GM18868 (cell line): ENCODE measurements around the gene LGR4.
A peak's percentile ranks its signal among the peaks of the same experiment; 100 is the strongest.
"Not testable (repeated sequence)": the region's sequence is repeated elsewhere in the genome, so short reads cannot be mapped to it uniquely, and the experiment has no call there.

Experiments used
- ATAC-seq: cut with Tn5 transposase; IDR thresholded peaks from one replicate; pipeline ENCODE4 v1.9.1; 2021; ENCODE audit warnings: mild to moderate bottlenecking, moderate library complexity; ENCODE audit not compliant: unreplicated experiment

The LGR4 gene, protein sequence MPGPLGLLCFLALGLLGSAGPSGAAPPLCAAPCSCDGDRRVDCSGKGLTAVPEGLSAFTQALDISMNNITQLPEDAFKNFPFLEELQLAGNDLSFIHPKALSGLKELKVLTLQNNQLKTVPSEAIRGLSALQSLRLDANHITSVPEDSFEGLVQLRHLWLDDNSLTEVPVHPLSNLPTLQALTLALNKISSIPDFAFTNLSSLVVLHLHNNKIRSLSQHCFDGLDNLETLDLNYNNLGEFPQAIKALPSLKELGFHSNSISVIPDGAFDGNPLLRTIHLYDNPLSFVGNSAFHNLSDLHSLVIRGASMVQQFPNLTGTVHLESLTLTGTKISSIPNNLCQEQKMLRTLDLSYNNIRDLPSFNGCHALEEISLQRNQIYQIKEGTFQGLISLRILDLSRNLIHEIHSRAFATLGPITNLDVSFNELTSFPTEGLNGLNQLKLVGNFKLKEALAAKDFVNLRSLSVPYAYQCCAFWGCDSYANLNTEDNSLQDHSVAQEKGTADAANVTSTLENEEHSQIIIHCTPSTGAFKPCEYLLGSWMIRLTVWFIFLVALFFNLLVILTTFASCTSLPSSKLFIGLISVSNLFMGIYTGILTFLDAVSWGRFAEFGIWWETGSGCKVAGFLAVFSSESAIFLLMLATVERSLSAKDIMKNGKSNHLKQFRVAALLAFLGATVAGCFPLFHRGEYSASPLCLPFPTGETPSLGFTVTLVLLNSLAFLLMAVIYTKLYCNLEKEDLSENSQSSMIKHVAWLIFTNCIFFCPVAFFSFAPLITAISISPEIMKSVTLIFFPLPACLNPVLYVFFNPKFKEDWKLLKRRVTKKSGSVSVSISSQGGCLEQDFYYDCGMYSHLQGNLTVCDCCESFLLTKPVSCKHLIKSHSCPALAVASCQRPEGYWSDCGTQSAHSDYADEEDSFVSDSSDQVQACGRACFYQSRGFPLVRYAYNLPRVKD

DNA sequence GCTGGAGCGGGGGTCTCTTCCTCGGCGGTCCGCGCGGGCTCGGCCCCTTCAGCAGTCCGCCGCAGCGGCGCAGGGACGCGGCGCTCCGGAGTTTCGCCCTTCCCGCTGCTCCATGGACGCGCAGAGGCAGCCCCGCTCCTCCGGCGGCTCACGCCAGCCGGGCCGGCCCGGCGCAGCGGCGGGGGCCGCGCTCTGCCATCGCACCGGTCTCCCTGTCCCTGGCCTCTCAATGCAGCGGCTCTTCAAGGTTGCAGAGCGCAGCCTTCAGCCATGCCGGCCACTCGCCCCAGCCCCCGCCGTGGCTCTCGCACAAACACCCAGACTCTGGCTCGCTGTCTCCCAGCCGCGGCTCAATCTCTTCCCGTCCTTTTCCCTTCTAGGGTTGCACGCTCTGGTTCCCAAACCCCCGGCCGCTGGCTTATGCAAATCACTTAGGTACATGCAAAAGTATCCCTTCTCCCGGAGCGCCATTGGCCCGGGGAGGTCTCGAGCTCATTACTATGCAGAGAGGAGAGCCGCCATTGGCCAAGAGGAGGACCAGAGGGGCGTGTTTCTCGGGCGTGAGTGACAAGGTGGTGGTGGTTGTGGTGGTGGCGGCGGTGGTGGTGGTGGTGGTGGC is at the start of gene LGR4:
Gene LGR4 (minus strand): TSS at position 393 of the 619 bp plus-strand sequence. CDS start 488 bp downstream, outside the sequence.
- peak; percentile 82 for ATAC-seq

DNA sequence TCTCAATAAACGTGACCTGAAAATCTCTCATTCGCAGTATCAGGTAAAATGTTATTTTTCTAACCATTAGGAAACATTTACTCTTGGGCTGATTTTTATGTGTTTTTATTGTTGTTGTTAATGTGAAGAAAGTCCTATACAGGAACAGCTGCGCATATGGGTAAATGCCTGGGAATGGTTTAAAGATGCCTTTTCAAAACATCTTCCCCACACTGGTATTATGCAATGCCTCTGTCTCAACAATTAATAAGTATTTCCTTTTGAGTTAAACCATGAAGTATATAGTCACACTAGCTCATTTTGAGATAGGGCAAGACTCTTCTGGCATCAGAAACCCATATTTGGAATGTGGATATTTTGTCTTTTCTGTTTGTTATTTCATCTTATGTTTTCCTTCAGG is 47.6 kb upstream of the LGR4 start:
- ATAC-seq: no peak

DNA sequence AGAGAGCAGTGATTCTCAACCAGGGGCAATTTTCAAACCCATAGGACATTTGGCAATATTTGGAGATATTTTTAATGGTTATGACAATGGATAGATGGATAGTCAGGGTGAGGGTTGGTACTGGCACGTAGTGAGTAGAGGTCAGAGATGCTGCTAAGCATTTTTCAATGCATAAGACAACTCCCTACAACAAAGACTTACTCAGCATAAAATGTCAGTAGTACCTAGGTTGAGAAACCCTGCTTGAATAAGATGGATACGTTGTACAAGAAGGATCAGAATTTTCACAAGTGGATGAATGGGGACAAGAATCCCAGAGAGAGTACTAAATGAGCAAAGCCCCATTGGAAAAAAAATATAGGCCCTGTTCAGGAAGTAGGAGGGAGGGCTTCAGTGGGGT is 45.9 kb upstream of the LGR4 start:
- ATAC-seq: no peak

DNA sequence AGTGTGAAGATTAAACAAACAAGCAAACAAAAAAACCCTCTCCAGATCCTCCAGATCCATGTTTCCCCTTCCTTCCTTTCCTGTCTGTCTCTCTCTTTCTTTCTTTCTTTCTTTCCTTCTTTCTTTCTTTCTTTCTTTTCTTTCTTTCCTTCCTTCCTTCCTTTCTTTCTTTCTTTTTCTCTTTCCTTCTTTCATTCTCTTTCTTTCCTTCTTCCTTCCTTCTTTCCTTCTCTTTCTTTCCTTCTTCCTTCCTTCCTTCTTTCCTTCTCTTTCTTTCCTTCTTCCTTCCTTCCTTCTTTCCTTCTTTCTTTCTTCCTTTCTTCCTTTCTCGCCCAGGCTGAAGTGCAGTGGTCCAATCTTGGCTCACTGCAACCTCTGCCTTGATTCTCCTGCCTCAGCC is 44.9 kb upstream of the LGR4 start:
- not testable (repeated sequence) for ATAC-seq

DNA sequence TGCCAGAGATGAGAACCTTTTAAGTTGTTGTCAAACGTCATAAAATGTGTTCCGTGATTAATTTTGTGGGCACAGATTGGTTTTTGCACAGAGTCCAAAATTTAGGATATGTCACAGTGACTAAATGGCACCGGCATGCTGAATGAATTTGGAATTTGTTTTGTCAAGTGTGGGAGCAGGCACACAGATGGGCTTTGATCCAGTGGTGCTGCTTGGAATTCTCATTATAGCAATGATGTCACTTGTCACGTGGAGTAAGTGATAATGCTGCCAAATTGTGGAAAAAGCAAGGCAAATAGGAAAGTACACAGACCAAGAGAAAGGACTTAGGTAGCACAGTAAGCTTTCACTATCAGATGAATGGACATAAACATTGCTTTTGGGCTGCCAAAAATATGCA is 42.0 kb upstream of the LGR4 start:
- no peak for ATAC-seq

DNA sequence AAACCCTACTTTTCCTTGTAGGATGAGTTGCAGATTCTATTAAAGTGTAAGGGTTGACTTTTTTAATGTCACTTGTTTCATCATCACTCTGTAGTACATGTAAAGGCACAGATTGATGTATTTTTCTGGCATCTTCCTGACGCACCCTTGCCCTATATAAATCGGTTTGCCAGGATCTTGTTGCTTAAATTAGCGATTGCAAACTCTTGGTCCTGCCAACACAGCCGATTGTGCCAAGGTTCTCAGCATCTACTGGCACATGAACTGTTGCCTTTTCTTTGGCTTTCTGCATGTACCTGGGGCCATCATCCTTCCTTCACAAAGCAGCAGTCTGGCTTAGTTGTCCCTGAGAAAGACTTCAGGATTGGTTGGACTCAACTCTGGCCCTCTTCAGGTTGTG is 41.5 kb upstream of the LGR4 start:
- no peak for ATAC-seq

DNA sequence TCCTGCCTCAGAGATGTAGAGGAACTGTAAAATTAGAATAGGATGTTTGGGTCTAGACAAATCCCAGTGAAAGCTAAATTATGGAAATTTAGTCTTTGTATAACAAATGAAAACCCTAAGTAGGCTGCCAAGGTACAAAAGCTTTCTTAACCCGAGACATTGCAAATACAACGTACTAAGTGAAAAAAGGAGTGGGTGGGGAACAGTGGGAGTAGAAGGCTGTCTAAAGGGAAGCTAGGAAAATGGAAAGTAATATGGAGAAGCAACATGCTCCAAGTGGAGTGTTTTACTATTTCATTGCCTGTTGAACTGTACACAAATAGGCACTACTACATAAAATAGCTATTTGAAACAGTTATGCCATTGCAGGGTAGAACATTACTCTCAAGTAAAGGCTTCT is 40.8 kb upstream of the LGR4 start:
- ATAC-seq: no peak

DNA sequence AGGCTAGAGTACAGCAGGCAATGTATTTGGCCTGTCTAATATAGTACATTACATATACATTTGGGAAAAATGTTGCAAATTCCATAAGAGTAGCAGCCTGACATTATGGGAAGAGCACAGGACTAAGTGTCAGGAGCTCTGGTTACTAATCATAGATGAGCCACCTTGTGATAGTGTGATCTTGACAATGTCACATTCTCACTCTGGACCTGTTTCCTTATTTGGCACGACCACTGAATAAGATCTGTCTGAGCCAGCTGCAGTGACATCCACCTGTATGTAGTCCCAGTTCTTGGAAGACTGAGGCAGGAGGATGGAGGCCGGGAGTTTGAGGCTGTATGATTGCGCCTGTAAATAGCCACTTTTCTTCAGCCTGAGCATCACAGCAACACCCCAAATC is 39.6 kb upstream of the LGR4 start:
- ATAC-seq: no peak

DNA sequence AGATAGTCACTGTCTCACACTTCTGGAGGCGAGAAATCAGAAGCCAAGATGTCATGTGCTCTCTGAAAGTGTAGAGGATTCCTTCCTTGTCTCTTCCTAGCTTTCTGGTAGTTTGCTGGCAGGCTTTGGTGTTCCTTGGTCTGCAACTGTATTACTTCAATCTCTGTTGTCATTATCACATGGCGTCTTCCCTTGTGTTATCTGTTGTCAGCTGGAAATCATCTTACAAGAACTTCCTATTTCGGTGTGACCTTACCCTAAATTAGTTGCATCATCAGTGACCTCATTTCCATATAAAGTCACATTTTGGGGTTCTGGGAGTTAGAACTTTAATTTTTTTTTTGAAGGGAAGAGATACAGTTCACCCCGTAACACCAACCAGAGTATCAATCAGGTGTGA is 37.3 kb upstream of the LGR4 start:
- ATAC-seq: no peak

DNA sequence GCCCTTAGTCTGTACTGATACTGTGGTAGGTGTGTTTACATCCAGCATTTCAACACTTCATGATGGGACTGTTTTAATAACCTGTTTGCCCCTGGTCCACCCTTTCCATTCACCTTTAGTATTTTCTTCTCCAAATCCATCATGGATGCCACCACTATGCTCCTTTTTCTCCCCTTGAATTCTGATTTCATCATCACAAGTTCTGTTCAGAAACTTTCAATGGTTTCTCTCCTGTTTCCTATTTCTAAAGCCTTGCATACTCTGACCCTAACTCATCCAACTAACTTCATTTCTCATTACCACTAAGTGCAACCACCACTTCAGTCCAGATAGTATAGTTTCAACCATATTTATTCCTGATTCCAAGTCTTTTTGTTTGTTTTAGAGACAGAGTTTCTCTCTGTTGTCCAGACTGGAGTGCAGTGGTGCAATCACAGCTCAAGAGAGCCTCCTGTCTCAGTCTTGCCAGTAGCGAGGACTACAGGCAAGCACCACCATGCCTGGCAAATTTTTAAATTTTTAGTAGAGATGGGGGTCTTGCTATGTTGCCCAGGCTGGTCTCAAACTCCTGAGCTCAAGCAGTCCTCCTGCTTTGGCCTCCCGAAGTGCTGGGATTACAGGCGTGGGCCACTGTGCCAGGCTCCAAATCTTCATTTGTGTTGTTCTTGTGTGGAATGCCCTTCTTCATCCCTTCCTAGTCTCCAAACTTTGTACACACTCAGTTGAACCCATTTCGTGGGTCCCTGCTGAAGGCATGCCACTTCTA is 35.1 kb upstream of the LGR4 start:
- ATAC-seq: no peak

DNA sequence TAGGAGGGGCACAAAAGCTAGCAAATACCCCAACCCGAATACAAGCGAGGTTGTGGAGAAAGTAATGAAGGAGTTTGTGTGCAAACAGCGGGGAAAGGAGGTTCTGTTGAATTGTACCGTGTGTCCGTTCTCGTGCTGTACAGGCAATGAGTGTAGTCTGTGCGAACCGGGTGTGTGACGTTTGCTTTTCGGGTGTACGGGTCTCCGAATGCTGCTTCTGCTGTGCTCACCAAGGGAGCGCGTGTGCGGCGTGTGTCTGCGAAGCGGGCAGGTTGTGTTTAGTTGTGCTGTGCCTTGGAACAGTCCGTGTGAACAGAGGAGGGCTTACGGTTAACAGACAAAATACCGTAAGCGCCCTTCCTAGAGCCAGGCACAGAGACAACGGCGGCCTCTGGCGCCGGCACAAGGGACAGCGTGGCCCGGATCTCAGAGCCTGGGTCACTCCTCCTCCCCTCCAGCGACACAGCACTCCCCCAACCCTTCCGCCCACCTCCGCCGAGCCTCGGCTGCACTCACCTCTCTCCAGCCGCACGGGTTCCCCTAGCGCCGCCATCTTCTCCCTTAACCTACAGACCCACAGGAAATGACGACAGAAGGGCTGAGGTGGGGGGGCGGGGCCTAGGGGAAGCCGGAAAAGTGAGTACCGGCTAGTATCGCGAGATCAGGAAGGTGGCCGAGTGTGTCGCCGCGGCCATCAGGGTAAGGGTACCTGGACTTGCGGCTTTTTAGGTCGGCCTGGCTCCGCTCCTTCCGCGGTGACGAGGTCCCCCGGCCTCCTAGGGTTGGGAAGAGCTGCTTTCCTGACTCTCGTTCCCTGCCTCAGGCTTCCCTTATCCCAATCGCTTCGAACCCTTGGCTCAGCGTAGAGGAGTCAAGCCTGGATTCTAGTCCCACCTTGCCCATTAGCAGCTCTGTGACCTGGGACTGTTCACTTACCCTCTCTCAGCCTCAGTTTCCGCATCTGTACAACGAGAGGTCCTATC is 33.9 kb upstream of the LGR4 start, which contains the start of gene LIN7C:
Gene LIN7C (minus strand): TSS at position 570 of the 983 bp plus-strand sequence. CDS start 17 bp downstream, at position 553.
- ATAC-seq: peak; percentile 98

DNA sequence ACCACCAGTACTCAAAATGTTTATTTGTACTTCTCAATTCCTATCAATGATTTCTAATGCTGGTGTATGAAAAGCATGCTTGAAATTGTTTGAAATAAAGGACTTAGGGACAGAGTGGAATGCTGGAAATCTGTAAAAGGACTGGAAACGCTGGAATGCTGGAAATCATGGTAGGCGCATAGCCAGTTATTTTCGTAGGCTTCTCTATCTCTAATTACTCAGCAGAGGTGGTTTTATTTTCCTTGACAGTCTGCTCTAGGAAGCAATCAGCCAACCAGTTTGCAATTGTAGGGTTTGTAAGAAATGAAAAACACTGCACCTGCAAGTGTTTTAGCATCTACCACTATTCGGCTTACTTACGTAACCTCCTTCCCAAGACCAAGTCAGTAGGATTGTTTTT is 33.2 kb upstream of the LGR4 start:
- ATAC-seq: no peak

DNA sequence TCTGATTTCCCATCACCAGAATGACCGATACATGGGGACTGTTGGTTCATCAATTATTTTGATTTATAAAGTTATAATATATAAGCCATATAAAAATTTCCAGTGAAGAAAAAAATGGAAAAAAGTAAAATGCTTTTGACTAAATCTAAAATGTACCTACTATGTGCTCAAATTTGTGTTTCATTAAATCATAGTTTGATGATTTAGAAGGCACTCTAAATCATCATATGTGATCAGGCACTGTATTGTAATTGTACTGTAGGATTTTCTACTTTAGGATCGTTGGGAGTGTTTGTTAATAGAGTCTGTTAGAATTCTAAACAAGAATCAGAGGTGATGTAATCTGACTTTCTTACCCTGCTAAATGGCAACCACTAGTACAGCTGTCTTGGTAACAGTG is 31.6 kb upstream of the LGR4 start:
- ATAC-seq: no peak

DNA sequence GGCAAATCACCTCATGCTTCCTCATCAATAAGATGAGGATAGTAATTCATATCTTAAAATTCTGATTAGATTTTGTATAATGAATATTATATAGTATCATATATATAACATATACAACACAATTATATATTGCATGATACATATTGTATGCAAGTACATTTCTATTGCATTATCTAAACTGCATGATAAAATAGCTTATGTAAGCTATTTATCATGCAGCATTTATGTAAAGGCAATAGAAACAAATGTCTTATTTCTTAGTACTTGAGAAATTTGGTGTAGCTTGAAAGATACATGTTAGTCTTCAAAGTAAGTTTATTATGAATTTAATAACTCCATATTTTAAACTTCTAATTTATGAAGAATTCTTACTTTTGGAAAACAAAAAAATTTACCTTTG is 28.5 kb upstream of the LGR4 start:
- no peak for ATAC-seq

DNA sequence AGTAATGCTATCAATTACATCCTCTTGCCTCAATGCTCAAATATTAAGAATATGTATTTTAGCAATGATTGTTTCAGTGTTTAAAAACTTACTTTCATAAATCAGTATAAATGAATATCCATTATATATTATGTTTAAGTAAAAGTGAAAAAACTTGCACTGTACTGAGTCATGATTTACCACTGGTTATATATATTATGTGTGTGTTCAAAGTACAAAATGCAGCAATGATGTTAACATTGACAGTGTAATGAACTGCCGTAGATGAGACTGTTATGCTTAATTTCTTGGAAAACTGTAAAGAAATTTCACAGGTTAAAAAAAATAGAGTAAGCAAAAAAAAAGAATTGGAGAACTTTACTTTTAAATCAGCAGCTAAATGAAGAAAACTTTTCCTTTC is 25.3 kb upstream of the LGR4 start:
- ATAC-seq: no peak

DNA sequence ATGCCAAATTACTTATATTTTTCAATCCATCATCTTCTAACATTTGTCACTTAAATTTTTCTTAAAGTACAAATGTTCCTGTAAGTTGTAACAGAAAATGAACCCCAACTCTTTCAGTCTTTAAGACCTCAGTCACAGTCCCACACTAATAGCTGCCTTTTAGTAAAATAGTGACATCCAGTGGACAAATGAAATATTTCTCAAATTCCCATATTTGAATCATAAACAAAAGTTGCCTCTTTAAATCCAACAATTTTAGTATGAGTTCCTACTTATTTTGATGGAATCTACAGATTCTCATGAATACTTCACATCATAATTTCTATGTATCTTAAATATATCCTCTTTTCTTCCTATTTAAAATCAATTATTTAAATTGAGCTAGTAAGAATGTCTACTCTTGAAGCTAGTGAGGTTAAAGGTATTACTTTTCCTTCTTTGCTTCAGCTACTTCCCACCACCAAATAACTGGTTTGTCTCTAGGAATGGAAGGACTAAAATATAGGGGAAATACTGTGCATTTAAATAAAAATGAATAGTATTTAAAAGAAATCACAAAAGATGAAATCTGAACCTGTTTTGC is 24.8 kb upstream of the LGR4 start:
- ATAC-seq: peak; percentile 81

DNA sequence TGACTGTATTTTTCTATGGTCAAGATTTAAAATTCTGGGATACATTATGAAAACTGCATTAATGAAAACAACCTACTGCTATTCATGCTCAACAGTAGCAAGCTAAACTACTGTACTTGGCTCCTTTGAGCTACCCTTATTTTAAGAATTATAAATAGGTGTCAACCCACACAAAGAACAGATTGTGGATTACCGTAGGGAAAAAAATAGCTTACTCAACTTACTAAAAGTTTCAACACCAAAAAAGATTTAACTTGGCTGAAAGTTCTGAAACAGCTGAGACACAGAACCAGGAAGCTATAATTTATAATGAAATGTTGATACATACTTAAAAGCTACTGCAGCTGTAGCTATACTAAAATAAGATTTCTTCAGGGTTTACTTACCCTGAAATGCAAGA is 23.9 kb upstream of the LGR4 start:
- no peak for ATAC-seq

DNA sequence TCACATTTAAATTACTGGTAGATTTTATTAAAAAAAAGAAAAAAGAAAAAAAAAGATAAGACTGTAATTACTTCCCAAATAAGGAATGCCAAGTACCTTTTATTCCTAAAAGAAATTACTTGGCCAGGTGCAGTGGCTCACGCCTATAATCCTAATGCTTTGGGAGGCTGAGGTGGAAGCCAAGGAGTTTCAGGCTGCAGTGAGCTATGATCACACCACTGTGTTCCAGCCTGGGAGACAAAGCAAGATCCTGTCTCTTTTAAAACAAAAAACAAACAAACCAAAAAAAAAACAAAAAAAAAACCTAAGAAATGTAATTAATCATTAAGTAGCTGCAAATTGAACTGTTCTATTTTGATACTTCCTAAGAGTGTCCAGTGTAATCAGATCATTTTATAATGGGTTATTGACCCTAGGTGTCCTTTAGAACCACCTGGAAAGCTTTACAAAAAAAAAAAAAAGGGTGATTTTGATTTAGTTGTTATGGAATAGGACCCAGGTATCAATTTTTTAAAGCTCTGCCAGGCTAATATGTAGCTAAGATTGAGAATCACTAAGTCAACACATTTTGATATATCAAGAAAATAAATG is 23.2 kb upstream of the LGR4 start:
- no peak for ATAC-seq

DNA sequence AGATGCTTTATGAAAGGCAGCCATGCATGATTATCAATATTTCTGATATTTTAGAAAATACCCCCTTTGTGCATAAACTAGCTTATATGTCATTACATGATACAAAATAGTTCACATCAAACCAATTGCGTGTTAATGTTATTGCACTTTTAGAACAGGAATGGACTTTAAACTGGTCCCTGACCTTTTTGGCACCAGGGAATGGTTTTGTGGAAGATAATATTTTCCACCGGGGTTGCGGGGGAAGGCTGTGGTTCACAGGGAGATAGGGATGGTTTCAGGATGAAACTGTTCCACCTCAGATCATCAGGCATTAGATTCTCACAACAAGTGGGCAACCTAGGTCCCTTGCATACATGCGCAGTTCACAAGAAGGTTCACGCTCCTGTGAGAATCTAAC is 16.5 kb upstream of the LGR4 start:
- no peak for ATAC-seq
